ENCODE measurements around the gene PIGBOS1.
"Not testable (repeated sequence)": the region's sequence is repeated elsewhere in the genome, so short reads cannot be mapped to it uniquely, and the experiment has no call there.

GRCh38 chr15:55302801-55303200, 16.1 kb downstream of the PIGBOS1 start:
- TF ChIP-seq POLR2A (IDR thresholded peaks at IDR 0.05) = not testable (repeated sequence)
- TF ChIP-seq, protein P1, sequence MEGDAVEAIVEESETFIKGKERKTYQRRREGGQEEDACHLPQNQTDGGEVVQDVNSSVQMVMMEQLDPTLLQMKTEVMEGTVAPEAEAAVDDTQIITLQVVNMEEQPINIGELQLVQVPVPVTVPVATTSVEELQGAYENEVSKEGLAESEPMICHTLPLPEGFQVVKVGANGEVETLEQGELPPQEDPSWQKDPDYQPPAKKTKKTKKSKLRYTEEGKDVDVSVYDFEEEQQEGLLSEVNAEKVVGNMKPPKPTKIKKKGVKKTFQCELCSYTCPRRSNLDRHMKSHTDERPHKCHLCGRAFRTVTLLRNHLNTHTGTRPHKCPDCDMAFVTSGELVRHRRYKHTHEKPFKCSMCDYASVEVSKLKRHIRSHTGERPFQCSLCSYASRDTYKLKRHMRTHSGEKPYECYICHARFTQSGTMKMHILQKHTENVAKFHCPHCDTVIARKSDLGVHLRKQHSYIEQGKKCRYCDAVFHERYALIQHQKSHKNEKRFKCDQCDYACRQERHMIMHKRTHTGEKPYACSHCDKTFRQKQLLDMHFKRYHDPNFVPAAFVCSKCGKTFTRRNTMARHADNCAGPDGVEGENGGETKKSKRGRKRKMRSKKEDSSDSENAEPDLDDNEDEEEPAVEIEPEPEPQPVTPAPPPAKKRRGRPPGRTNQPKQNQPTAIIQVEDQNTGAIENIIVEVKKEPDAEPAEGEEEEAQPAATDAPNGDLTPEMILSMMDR (IDR thresholded peaks at IDR 0.05) = not testable (repeated sequence)

Data from lower leg skin (tissue), 3 donors.